C4-2B (cell line): ENCODE measurements around the gene CTDSP2.

Experiments used
- H3K27ac ChIP-seq: fragments of 450-650 bp; 2 replicates; pipeline ENCODE4 v1.5.1; 2017
- ZFX ChIP-seq: fragments of 450-650 bp; IDR thresholded peaks from 2 replicates; pipeline ENCODE4 v1.6.1; 2017
- TF ChIP-seq, protein P1 (sequence below): fragments of 450-650 bp; conservative IDR thresholded peaks from 2 replicates; pipeline ENCODE4 v1.5.1; 2017; ENCODE audit warnings: mild to moderate bottlenecking

The CTDSP2 gene

DNA sequence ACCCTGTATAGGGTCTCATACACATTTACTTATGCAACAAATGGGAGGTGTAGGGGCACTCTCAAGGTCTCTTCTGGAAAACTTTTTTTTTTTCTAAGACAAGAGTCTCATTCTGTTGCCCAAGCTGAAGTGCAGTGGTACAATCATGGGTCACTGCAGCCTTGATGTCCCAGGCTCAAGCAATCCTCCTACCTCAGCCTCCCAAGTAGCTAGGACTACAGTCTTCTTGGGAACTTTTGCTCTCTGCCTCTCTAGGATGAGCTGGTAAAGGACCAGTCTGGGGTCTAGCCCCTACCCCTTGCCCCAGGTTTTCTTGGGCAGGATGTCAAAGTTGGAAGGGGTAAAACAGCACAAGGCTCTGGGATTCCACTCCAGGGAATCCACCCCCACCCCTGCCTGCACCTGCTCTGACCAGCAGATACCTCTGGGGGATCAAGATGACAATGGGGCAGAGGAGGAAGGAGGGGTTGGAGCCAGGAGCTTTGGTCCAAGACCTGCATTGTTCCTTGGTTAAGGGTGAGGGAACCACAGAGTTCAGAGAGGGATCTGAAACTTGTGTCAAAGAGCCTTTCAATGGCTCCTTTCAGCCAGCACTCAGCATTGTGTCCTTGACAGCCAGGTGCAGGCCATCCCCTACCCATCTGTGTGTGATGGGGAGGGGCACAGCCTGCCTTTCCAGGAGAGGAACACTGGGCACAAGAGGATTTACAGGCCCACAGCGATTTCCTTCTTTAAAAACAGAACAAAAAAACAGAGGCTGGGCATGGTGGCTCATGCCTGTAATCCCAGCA, 12.2 kb downstream of the CTDSP2 start:
- no peak for TF ChIP-seq ZFX
- TF ChIP-seq, protein P1, sequence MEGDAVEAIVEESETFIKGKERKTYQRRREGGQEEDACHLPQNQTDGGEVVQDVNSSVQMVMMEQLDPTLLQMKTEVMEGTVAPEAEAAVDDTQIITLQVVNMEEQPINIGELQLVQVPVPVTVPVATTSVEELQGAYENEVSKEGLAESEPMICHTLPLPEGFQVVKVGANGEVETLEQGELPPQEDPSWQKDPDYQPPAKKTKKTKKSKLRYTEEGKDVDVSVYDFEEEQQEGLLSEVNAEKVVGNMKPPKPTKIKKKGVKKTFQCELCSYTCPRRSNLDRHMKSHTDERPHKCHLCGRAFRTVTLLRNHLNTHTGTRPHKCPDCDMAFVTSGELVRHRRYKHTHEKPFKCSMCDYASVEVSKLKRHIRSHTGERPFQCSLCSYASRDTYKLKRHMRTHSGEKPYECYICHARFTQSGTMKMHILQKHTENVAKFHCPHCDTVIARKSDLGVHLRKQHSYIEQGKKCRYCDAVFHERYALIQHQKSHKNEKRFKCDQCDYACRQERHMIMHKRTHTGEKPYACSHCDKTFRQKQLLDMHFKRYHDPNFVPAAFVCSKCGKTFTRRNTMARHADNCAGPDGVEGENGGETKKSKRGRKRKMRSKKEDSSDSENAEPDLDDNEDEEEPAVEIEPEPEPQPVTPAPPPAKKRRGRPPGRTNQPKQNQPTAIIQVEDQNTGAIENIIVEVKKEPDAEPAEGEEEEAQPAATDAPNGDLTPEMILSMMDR: no peak
- H3K27ac ChIP-seq: no peak overlapping the region

DNA sequence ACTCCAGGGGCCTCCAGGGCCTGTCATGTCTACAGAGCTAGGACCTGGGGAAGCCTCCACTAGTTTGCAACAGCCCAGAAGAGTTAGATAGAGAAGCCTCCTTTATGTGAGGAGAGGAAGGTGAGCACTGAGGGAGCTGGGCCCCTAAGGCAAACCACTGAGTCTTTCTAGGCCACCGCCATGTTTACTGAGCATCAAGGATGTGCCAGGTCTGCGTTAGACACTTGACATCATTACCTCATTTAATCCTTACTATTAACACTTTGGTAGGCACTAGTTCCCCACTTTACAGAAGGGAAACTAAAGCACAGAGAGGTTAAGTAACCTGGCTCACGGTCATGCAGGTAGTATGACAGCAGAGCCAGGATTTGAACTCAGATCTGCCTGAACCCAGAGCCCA, 12.9 kb downstream of the CTDSP2 start:
- H3K27ac ChIP-seq: no peak overlapping the region
- TF ChIP-seq, protein P1: no peak
- TF ChIP-seq ZFX: no peak

DNA sequence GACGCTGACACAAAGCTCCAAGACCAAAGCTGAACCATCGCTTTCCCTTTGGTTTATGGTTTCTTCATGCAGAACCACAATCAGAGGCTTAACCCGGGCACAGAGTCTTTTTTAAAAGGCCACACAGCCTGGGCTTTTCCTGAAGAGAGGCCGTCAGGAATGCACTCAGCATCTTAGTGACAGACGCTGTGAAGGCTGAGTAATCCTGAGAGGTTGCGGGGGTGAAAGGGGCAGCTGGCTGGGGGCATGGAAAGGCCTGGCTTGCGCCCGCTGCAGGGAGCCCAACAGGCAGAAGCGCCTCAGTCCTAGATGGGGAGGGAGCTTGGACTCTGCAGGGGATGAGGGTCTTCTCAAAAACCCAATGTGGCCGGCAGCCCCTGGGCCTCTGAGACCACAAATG, 13.6 kb downstream of the CTDSP2 start:
- no peak overlapping the region for H3K27ac ChIP-seq
- no peak for TF ChIP-seq ZFX
- TF ChIP-seq, protein P1: no peak

DNA sequence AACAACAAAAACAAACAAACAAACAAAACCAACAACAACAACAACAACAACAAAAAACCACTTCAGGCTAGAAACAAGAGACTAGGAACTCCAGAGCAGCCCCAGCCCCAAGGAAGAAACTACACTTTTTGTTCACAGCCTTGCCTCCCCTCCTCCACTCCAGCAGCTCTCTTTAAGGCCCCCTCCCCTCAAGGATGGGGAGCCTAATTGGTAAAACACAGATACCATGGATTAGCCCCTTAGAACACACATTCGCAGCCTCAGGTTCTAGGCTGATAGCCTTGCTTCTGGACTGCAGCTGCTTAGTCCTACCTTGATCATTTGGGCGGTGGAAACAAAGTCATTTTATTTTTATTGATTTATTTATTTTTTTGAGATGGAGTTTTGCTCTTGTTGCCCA, 16.1 kb downstream of the CTDSP2 start:
- TF ChIP-seq, protein P1: no peak
- TF ChIP-seq ZFX: no peak
- no peak overlapping the region for H3K27ac ChIP-seq

DNA sequence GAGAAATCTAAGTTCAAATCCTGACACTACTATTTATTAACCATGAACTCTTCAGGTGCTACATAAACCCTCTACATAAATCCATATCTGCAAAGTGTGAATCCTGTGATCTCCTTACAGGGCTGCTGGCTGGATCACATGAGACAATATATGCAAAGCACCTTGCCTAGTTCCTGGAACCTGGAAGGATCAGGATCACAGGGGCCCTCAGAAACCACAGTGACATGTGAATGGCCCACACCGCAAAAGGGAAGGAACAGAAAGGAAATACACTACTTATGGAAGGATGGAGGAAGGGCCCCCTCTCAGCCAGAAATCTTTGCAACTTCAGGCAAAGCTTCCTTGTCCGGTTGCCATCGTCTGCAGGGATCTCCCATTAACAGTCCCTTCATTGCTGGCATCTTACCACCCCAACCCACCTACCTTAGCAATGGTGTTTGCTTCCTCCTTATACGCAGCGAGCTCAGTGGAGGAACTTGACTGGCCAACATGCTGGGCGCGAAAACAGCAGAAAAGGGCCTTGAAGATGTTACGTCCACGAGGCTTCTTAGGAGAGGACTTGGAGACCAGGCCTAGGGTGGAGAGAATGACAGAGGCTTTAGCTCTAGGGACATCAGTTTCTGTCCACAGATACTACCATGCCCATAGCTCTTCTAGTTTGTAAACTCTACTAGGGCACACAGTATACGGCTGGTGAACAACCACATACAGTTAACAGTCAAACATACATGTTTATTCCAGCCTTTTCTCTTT, 17.3 kb downstream of the CTDSP2 start:
- no peak overlapping the region for H3K27ac ChIP-seq
- TF ChIP-seq, protein P1: no peak
- no peak for TF ChIP-seq ZFX

DNA sequence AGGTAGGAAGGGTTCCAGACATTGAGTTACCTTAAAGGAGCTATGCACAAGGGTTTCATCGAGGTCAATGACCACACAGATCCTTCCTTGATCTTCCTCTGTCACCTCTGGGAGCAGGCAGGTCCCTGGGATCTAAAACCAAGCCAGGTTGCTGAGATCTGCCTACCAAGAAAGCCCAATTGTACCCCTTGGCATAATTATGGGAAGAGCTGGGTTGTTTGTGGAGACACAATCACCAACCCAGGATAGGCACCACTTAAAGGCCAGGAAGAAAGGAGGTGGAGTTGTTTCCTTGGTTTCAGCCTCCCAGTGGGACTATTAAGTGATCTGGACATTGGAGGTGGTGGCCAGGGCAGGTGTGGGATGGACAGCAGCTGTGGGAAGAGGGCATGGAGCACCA, 19.6 kb downstream of the CTDSP2 start:
- H3K27ac ChIP-seq: no peak overlapping the region
- TF ChIP-seq ZFX: no peak
- TF ChIP-seq, protein P1: no peak

DNA sequence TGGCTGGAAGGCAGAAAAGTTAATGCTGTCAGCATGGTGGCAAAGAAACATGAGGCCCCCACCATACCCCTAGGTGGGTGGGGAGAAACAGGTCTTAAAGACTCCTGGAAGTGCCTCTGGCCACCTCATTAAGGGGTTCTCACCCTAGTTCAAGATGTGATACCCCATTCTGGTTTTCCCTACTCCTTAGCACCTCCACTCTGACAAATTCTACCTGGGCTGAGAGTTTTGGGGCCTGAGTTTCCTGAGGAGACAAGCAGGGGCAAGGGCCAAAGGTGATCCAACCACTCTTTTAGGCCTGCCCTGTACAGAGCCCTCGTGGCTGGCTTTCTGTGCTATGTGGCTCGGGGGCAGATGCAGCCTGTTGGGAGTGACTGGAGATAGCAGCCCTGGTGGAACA, 20.1 kb downstream of the CTDSP2 start:
- no peak for TF ChIP-seq ZFX
- TF ChIP-seq, protein P1: no peak
- no peak overlapping the region for H3K27ac ChIP-seq
